GM21576 (cell line): ENCODE data around the gene SRMS.

Experiments used
- ATAC-seq: cut with Tn5 transposase; IDR thresholded peaks from one replicate; pipeline ENCODE4 v1.9.1; 2021; ENCODE audit warnings: mild to moderate bottlenecking, moderate library complexity; ENCODE audit not compliant: unreplicated experiment

SRMS gene, protein sequence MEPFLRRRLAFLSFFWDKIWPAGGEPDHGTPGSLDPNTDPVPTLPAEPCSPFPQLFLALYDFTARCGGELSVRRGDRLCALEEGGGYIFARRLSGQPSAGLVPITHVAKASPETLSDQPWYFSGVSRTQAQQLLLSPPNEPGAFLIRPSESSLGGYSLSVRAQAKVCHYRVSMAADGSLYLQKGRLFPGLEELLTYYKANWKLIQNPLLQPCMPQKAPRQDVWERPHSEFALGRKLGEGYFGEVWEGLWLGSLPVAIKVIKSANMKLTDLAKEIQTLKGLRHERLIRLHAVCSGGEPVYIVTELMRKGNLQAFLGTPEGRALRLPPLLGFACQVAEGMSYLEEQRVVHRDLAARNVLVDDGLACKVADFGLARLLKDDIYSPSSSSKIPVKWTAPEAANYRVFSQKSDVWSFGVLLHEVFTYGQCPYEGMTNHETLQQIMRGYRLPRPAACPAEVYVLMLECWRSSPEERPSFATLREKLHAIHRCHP

DNA sequence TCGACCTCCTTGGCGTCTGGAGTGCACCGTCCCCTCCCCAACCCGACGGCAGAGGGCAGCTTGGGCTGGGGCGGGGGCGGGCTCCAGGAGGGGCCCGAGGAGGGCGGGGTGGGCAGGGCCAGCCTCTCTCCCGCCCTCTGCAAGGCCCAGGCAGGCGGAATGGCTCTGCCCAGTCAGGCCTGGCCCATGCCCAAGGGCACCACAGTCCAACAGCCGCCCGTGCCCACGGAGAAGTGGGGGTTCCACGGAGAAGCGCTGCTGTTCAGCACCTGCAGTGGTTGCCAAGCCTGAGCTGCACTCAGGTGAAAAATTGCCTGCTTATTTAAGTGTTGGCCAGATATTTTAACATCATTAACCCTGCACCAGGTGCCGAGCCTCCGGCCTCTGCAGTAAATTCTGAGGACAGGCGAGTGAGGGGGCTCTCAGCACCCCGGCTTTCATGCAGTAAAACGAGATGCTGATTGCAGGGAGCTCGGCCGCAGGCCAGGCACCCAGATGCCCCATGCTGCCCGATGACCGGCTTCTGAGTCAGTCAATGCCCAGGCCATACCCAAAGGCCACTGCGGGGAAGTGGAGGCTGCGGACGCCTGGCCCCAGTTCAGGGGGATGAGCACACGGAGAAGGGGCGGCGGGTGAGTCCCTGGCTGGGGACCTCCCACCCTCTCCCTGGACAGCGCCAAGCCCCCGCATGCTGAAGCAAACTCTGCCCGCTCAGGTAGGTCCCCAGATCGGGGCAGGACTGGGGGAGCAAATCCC is at the start of gene SRMS:
SRMS (minus strand) TSS at position 25 of the 756 bp plus-strand sequence. CDS start 286 bp downstream, outside the sequence.
- ATAC-seq = no peak

DNA sequence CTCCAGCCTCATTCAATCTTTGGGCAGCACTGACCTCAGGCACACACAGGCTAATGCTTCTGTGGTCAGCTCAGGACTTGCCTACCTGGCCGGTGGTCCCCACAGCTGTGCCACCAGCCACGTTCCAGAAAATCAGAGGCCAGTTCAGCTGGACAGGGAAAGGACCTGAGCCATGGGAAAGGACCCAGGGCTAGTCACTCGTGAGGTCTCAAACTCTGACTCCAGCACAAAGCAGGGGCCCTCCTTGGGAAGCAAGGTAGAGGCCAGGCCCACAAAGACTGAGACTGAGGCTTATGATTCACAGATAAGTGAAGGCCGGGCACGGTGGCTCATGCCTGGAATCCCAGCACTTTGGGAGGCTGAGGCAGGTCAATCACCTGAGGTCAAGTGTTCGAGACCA is 48.9 kb upstream of the SRMS start:
- no peak for ATAC-seq

DNA sequence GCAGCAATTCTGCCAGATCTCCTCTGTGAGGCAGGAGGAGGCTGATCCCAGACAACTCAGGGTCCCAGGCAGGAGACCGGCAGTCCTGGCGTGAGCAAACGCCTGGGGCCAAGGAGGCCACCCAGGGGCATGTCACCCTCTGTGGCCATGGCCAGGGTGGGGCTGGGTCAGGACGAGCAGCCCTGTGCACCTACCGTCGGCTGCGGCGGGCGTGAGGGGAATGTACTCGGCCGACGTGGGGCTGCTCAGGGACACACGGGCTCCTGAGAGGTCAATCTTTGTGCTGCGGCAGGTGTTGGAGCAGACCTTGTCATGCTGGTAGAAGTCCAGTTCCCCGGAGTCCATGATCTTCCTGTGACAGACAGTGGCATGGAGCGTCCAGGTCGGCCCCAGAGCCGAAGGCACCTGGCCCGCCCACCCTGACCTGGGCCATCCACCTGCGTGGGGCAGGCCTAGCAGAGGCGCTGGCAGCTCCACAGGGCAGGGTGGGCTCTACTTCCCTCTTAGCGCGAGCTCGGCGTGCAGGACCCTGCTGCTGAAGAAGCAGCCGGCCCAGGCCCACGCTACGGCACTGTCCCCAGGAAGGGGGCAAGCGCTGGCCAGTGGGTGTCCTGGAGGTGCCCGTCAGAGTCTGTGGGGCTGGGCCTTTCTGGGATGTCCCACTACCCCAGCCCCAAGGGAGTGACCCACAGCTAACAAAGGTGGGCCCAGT is 48.0 kb upstream of the SRMS start:
- ATAC-seq = no peak

DNA sequence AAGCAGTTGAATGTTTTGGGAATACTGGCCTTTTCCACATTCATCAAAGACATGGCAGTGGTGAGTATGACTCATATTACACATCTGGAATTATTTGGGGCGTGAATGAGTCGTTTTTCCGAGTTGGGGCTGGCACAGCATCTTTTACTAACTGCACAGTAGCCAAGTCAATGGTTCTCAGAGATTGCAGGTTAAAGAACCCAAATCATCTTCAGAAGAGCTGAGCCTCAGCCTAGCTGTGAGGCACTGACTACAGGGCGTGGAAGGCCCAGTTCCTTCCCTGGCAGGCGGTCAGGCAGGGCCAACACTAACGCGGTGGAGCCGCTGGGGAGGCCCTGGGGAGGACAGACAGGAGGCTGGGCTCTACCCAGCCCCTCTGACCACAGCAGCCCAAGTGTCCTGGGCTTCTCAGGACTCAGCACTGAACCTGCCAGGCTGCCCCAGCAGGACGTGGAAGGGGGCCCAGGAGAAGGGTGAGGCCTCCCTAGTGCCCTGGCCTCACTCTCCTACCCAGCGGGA is 46.6 kb upstream of the SRMS start:
- ATAC-seq = no peak

DNA sequence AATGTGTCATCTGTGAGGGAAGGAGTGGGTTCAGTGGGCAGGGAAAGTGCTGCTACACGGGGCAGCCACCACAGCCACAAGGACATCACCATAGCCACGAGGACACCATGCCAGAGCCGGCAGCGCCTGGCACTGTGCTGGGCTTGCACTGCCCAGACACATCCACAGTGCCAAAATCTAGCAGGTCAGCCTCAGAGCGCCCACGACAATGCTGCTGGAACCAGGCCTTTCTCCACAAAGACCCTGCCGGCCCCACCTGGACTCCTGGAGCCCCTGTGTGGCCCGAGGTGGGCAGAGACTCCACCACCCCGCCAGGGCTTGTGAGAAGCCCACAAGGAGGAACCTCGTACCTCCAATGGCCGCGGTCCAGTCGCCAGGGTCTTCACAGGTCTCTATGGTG is 45.1 kb upstream of the SRMS start:
- no peak for ATAC-seq

DNA sequence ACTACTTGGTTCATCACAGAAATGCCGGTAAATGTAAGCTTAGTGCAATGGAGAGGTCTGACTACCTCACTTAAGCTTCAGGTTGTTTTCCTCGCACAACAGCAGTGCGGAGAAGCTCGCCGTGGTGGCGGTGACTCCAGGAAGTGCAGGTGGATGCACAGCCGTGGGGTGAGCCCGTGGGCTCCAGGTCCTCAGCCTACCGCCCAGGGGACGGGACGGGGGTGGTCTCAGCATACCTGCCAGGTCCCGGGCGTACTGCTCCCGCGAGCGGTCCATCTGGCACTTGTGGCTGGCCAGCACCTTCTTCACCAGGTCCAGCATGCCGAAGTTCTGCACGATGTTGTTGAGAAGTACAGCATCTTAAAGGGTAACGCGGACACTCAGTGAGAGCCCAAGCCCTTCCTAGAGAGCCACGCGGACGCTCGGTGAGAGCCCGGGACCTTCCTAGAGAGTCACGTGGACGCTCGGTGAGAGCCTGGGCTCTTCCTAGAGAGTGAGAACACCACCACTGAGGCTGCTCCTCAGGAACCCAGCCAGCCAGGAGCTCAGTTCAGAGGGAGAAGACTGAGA is 44.3 kb upstream of the SRMS start:
- ATAC-seq = no peak

DNA sequence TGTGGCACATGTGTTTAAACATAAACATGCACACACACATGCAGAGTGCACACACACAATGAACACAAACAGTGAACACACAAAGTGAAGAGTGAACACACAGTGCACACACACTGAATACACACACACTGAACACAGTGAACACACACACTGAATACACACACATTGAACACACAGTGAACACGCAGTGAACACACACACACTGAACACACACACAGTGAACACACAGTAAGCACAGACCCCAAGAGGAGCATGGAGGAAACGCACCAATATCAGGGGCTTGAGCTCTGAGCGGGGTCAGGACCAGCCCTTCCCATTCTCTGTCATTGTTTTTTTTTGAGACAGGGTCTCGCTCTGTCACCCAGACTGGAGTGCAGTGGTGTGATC is 43.6 kb upstream of the SRMS start:
- ATAC-seq = no peak

DNA sequence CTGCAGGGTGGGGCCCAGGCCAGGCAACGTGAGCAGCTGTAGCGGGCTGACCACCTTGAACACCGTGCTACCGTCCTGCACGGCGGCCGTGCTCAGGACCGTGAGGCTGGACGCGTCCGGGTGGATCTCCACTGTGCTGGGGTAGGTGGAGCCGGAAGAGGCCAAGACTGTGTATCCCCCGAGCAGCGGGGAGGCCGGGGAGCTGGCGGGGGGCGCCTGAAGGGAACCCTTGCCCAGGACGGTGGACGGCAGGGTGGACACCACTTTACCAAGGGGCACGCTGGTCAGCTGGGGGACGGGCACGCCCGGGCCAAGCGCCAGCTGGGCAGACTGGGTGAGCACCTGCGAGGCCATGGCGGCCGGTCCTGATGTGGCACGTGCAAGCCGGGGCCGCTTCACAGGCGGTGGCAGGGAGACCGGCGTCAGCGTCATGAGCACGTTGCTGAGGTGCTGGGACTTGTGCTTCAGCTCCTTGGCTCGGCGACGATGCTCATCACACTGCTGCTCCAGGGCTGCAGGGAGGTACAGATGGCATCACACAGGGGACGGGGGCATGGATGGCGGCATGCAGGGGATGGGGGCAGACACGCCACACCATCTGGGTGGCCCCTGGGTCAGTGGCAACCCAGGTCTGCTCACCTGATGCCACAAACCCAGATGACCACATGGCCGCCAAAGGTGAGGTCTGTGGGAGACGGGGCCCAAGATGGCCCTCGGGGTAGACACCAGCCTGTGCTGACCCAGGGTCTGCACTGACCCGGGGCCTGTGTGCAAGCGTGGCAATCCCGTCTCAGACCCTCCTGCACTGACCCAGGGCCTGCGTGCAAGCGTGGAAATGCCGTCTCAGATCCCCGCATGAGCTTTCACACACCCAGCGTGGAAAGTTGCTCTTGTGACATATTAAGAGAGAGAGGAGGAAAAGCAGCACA is 42.9 kb upstream of the SRMS start:
- ATAC-seq = no peak

DNA sequence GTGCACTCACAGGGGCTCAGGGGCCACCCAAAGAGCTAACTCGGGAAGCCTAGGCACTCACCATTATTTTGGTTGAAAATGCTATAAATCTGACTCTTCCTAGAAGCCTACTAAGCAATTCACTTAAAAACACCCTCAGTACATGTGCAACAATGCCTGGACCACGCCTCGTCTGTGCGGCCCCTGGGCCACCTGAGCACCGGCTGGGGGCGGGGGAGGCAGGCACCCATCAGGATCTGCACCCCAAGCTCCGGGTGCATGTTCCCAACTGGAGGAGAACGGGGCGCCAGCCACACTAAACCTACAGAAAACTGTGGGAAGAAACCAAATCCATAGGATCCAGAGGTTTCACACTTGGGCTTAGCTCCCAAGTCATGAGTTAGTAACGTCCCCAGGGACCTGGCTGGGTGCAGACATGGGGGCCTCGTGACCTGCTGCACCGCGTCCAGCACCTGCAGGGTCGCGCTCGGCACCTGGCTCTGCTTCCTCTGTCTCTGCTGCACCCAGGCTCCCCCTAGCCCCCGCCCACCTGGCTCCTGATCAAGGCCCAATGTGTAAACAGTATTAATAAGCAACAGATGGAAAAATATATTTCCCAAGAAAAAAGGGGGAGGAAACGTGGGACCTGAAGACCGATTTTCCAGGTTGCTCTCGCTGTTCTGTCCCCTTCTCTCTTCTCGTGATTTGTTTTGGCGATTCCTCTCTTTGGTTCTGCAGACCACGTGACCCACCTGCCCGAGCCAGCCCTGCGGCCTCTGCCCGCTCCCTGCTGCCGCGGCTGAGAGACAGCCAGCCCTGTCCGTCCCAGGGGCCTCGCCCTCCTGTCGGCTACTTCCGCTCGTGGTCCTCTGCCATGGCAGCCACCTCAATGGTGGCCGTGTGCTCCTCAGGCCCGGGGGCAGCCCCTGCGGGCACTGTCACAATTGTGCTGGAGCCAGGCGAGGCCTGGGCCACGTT is 42.0 kb upstream of the SRMS start:
- ATAC-seq = no peak

DNA sequence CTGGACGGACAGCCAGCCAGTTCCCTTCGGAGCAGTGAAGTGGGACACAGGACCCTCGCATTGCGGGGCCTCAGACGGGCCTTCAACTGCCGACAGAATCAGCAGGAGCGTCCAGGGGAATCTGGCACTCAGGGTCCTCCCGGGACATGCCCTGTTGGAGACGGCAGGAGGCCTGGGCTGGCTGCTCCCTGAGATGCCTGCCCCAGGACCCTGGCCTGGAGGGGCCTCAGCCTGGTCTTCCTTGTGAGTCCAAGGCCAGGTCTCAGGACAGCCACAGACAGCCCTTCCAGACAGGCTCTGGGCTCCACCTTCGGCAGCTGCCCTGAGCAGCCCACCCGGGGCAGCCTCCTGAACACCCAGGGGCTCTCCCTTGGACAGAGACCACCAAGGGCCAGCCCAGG is 41.1 kb upstream of the SRMS start:
- no peak for ATAC-seq

DNA sequence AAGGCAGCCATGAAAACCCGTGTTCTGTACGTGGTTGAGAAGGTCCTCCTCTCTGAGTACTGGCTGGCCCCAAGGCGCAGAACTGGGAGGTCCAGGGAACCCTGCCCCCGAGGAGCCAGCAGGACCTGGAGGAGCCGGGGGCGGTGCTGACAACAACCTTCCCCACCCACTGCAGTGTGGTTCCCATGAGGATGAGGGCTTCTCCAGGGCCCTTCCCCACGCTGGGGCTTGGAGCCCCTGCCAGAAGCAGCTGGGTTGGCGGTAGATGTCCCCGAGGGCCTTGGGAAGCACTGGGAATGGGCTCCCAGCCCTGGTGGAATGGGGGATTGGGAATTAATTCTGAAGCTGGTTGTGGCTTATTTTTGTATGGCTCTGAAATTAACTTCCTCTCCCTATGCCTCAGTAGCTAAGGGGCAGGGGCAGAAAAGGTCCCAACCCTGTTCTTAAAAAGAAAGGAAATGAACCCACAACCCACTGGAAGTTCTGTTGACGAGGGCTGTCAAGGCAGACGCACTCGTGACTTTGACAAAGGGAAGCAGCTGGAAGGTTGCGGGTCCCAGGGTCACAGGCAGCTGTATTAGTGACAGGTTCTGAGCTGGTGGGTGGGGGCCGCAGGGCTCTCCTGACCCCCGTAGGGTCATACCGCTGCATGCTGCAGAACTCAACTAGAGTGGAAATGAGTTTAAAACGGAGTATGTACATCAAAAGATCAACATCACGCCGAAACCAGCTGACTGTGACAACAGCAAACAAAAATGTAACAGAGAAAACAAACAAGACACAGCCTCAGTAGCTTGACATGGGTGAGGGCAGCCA is 40.4 kb upstream of the SRMS start:
- no peak for ATAC-seq

DNA sequence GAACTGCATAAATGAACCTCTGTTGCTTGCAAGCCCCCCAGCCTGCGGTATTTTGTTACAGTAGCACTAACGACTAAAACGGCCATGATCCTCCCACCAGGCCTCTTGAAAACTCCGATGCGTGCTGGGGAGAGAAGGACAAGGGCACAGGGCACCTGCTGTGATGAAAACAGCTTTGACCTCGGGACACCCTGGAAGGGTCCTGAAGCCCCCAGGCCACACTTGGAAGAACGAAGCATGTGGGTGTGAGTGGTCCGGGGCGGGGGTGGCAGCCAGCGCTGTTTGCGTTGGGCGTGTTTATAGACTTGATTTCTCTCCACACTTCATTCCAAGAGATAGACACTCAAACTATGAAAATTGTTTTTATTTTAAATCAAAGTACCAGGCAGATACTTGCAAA is 39.7 kb upstream of the SRMS start:
- no peak for ATAC-seq

DNA sequence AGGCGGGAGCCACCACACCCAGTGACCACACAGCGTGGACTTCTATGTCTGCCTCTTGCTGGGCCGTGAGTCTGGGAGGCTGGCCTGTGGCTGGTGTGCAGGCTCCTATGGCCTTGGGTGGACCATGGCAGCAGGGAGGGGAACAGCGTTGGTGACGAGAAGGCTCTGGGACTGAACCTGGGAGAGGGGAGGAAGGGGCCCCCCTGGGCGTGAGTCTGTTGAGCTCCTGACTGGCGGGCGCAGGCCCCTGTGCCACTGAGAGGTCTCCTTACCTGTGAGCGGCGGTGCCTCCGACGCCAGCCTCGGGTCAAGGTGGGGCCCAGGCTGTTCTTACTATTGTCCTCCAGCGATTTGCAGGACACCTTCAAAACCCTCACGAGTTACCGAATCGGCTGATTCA is 39.2 kb upstream of the SRMS start:
- ATAC-seq = no peak

DNA sequence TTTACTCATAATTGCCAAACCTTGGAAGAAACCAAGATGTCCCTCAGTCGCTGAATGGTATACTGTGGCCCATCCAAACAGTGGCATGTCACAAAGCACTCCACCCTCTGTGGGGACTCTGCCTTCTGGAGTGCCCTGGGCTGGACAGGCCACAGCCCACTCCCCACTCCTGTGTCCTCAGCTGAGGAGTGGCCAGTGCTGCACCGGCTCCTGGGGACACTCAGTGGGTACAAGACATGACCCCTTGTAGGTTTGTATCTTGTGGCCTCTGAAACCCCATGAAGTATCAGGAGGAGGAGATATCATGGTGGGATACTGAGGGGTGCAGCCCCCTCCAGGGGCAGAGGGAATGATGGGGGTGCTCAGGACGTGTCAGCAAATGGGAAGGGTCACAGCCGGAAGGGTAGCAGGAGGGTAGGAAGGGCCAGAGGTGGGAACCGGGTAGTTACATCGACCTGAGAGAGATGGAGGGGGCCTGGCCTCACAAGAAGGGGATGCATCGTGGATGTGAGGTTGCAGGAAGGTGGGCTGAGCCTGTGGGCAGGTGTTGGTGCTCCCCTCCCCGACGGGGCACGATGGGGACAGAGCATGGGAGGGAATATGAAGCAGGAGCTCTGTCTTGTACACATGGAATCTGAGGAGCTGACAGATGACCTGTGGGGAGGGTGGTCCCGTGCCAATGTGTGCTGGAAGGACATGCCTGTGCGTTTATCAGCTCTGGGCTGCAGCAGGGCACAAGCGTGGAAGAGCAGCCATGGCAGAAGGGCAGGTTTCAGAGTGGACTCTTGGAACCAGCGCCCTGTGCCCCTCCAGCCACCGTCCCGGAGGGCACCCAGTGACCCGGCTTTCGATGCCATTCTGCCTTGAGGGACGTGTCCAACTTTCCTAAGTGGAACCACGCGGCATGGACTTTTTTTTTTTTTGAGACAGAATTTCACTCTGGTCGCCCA is 38.3 kb upstream of the SRMS start:
- ATAC-seq = no peak

DNA sequence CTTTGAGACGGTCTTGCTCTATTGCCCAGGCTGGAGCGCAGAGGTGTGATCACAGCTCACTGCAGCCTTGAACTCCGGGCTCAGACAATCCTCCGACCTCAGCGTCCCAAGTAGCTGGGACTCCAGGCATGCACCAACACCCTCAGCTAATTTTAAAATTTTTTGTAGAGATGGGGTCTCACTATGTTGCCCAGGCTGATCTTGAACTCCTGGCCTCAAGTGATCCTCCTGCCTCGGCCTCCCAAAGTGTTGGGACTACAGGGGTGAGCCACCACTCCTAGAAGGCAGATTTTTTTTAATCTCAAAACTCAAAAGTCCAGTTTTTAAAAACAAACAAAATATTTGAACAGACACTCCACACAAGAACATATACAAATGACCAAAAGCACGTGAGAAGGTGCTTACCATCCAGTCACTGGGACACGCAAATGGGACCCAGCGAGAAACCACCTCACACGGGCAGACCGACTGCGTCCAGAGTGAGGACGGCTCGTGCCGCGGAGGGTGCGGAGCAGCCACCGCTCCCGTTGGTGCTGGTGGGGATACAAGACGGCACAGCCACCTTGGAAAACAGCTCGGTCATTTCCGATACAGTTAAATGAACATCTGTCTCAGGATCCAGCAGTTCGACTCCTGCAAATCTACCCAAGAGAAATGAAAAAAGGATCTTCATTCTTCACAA is 35.0 kb upstream of the SRMS start:
- no peak for ATAC-seq

DNA sequence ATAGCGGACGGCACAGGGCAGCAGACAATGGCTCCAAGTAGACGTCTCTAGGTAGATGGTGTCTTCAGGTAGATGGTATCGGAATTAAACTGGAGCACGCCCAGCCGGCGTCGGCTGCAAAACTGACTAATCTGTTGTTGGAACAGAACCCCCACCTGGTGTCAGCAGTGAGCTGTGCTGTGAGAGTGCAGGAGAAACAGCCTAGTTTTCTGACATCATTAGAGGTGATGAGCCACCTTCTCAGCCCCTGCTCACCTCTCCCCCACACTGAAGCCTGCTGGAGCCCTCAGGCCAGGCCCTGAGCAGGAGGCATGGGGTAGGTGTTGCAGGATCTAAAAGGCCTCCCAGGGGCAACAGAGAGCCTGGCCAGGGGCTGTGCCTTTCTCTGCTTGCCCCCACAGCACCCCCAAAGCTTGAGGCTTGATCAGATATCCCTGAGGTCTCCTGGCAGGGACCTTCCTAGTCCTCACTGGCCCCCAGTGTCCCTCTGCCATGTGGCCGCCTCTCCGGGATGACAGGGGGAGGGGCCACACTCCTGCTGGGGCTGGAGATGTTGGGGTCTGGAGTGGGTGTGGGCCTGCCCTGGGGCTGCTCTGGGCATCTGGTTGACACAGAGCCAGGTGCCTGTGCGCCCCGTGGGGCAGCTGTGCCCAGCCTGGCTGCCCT is 33.4 kb upstream of the SRMS start:
- ATAC-seq = no peak
